IPS-18c (cell line): ENCODE results near the gene EIF2B4.
A peak's percentile ranks its signal among the peaks of the same experiment; 100 is the strongest.

Experiments used
- H3K4me3 ChIP-seq: 2 replicates; pipeline ENCODE4 v1.7.0; 2013; ENCODE audit warnings: low read depth, mild to moderate bottlenecking, low read length, moderate library complexity; ENCODE audit not compliant: insufficient read depth
- H3K9me3 ChIP-seq: one replicate; pipeline ENCODE4 v1.6.1; 2013; ENCODE audit warnings: mild to moderate bottlenecking, low read length, moderate library complexity; ENCODE audit not compliant: control insufficient read depth, insufficient read depth

The EIF2B4 gene

GRCh38 chr2:27370026-27370815 is at the start of gene EIF2B4, which contains the start of gene SNX17:
Gene EIF2B4, minus strand, starts transcription at chr2:27370338. Its CDS starts 24 bp downstream, at chr2:27370314.
Gene SNX17, plus strand, starts transcription at chr2:27370616. Its CDS starts 128 bp downstream, at chr2:27370744.
- Histone ChIP-seq H3K9me3 (no peaks in the 10 kb centered on the region), H3K4me3 (peak within 1 kb of the TSS; percentile 99)

- Histone ChIP-seq H3K4me3 (no peak overlapping the region), H3K9me3 (peaks cover under 1% of the 10 kb centered on the region)
Observed at GRCh38 chr2:27416151-27416550, 46.0 kb upstream of the EIF2B4 start.

GRCh38 chr2:27412419-27413152 is 42.4 kb upstream of the EIF2B4 start:
- peaks cover 2% of the 10 kb centered on the region for H3K9me3 ChIP-seq
- no peak overlapping the region for H3K4me3 ChIP-seq

GRCh38 chr2:27409321-27410073 is 39.4 kb upstream of the EIF2B4 start, which contains the start of gene PPM1G:
Gene PPM1G, minus strand, starts transcription at chr2:27409591. Its CDS starts 169 bp downstream, at chr2:27409422.
- H3K9me3 ChIP-seq, result peaks cover 2% of the 10 kb centered on the region

GRCh38 chr2:27408601-27409320 is 38.6 kb upstream of the EIF2B4 start:
- Histone ChIP-seq H3K9me3 (peaks cover 2% of the 10 kb centered on the region), H3K4me3 (peak overlapping the region; percentile 93)

More at GRCh38 chr2:27409321-27410073, 39.4 kb upstream of the EIF2B4 start, which contains the start of gene PPM1G:
- peak within 1 kb of the TSS; percentile 93 for H3K4me3 ChIP-seq

GRCh38 chr2:27407798-27408491 is 37.8 kb upstream of the EIF2B4 start:
- H3K4me3 ChIP-seq, result peak overlapping the region; percentile 93
- peaks cover 2% of the 10 kb centered on the region for H3K9me3 ChIP-seq

GRCh38 chr2:27400348-27401135 is 30.4 kb upstream of the EIF2B4 start:
- Histone ChIP-seq H3K4me3 (no peak overlapping the region), H3K9me3 (no peaks in the 10 kb centered on the region)

DNA sequence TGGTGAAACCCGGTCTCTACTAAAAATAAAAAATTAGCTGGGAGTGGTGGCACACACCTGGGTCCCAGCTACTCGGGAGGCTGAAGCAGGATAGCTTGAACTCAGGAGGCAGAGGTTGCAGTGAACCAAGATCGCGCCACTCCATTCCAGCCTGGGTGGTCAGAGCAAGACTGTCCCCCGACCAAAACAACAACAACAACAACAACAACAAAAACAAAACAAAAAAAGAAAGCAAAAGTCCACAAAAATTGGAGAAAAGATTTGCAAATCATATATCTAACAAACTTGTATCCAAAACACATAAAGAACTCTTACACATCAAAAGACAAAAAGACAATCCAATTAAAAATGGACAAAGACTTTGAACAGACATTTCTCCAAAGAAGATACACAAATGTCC is 28.8 kb upstream of the EIF2B4 start:
- Histone ChIP-seq H3K9me3 (no peaks in the 10 kb centered on the region), H3K4me3 (no peak overlapping the region)

DNA sequence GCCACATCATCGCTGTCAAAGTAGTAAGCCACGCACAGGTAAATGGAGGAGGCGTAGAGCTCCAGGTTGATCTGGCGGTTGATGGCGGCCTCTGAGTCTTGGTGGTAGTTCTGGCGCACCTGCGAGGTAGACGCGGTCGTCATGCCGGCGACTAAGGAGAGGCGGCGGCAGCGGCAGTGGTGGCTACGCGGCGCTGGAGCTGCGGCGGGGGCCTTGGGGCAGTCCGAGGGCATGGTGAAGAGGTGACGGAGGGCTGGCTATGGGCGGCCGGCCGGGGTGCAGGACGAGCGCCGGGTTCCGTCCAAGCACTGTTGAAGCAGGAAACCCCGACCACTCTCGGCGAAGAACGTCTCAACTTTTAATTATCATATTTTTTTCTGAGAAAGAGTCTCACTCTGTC is 23.1 kb upstream of the EIF2B4 start:
- H3K9me3 ChIP-seq, result no peaks in the 10 kb centered on the region

GRCh38 chr2:27390822-27391679 is 20.9 kb upstream of the EIF2B4 start:
- H3K4me3 ChIP-seq, result no peak overlapping the region
- no peaks in the 10 kb centered on the region for H3K9me3 ChIP-seq

More for the DNA sequence above, 23.1 kb upstream of the EIF2B4 start:
- H3K4me3 ChIP-seq, result no peak overlapping the region

GRCh38 chr2:27381577-27382181 is 11.5 kb upstream of the EIF2B4 start:
- Histone ChIP-seq H3K9me3 (no peaks in the 10 kb centered on the region), H3K4me3 (peak overlapping the region; percentile 60)

GRCh38 chr2:27380626-27381545 is 10.7 kb upstream of the EIF2B4 start, which contains the start of gene ZNF513:
Gene ZNF513, minus strand, starts transcription at chr2:27380734. Its CDS starts 208 bp downstream, at chr2:27380526.
- H3K4me3 ChIP-seq, result peak within 1 kb of the TSS; percentile 60
- no peaks in the 10 kb centered on the region for H3K9me3 ChIP-seq

GRCh38 chr2:27379836-27380625 is 9.9 kb upstream of the EIF2B4 start:
- H3K9me3 ChIP-seq, result no peaks in the 10 kb centered on the region
- peak overlapping the region; percentile 60 for H3K4me3 ChIP-seq
